Measurements from ENCODE around the gene SNRNP48. TPM values are rescaled to one million over a fixed set of nuclear protein-coding genes. Genes with fewer than 3 reads are reported as not detected.

The SNRNP48 gene
- total and polyA plus RNA-seq, 10 of the 15 experiments (the other 5 are each of a cell fraction or from before 2014, with no cell fraction given): 3.2 to 14.4 (median 8.9) TPM

DNA sequence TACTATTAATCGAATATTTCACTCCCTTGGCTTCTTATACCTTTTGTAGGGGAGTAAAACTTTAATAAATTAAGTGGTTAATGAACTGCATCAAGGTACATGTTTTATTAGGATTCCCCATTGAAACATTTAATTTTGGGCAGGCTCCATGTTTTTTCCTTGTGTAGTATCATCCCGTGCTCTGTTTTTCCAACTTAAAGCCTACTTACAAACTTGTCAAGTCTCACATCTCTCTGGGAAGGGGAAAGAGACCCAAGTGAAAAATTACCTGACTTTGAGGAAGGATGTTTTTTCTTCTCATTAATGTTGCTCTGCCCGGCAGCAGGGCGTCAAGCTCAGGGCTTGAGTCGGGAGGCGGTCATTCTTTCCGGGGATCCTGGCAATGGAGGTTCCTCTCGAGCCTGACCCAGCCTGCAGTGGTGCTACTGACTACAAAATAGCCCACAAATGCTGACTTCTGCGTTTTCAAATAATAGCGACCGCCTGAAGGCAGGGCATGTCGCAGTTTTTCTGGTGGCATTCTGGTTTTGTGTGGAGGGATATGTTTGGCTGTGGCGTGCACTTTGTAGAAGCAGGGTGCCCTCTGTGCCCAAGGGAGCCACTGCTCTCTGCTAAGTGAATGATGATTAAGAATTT lies 46.1 kb upstream of the SNRNP48 start:
- H3K27me3 ChIP-seq (replicated peaks in 1 of 2; ENCODE audit: control insufficient read depth in 2 of 2, insufficient read depth in 2 of 2, low read length in 1 of 2): peaks cover 13 to 21% of the 10 kb centered on the region in 2 experiments
- H2AFZ ChIP-seq (ENCODE audit: control insufficient read depth, low read depth, low read length): no peak overlapping the region
- no peak overlapping the region for H3K4me3 ChIP-seq
- 37% methylated on average over 13 of the region's 13 CpGs for WGBS (ENCODE audit: insufficient coverage, insufficient replicate concordance, low lambda C conversion rate, missing lambda C conversion rate)
- FAIRE-seq (no peak), ATAC-seq (no peak), DNase-seq (ENCODE audit: low read depth, low spot score) (no peak)
- intact Hi-C loops (cut with micrococcal nuclease; ENCODE audit: unreplicated experiment) (no loop called here), in situ Hi-C loops (cut with MboI) (no loop called here)
- no peak overlapping the region for H3K4me2 ChIP-seq (ENCODE audit: control insufficient read depth, insufficient read depth)
- H3K9ac ChIP-seq (ENCODE audit: control insufficient read depth, insufficient read depth, low read length): no peak overlapping the region
- no peaks in the 10 kb centered on the region for H3K79me2 ChIP-seq (ENCODE audit: control insufficient read depth, insufficient read depth, low read length)
- no peak overlapping the region for H3K27ac ChIP-seq (ENCODE audit: control insufficient read depth, insufficient read depth)
- no peaks in the 10 kb centered on the region for H3K4me1 ChIP-seq (ENCODE audit: control insufficient read depth, insufficient read depth, low read length)
- no TSS peak for BruUV-seq (replicated peaks)
- ChIA-PET SMC1A (ENCODE audit: uncharacterized antibody, unreplicated experiment) (no interaction called here), POLR2A (no interaction called here), CTCF (no interaction called here), RAD21 (ENCODE audit: unreplicated experiment) (no interaction called here)
- H3K36me3 ChIP-seq (ENCODE audit: control insufficient read depth in 2 of 2, insufficient read depth in 2 of 2, low read length in 1 of 2): no peaks in the 10 kb centered on the region
- H4K20me1 ChIP-seq (ENCODE audit: control insufficient read depth, insufficient read depth): no peaks in the 10 kb centered on the region
- H3K9me3 ChIP-seq (replicated peaks; ENCODE audit: control insufficient read depth, insufficient read depth, low read length): no peaks in the 10 kb centered on the region
- no peak for TF ChIP-seq E2F4 (IDR thresholded peaks at IDR 0.05; ENCODE audit: low read depth, low read length)
- no peak for TF ChIP-seq EGR1 (IDR thresholded peaks at IDR 0.05; ENCODE audit: borderline replicate concordance in 1 of 2, low read depth in 2 of 2, low read length in 2 of 2)
- no peak for TF ChIP-seq SUPT20H (IDR thresholded peaks at IDR 0.05; ENCODE audit: borderline replicate concordance, control insufficient read depth, low read depth, low read length)
- no peak for TF ChIP-seq POLR2AphosphoS5 (IDR thresholded peaks at IDR 0.05; ENCODE audit: low read length)
- no peak for TF ChIP-seq USF2 (IDR thresholded peaks at IDR 0.05; ENCODE audit: borderline replicate concordance, low read depth, low read length)
- TF ChIP-seq, protein P1, sequence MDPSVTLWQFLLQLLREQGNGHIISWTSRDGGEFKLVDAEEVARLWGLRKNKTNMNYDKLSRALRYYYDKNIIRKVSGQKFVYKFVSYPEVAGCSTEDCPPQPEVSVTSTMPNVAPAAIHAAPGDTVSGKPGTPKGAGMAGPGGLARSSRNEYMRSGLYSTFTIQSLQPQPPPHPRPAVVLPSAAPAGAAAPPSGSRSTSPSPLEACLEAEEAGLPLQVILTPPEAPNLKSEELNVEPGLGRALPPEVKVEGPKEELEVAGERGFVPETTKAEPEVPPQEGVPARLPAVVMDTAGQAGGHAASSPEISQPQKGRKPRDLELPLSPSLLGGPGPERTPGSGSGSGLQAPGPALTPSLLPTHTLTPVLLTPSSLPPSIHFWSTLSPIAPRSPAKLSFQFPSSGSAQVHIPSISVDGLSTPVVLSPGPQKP (IDR thresholded peaks at IDR 0.05; ENCODE audit: low read depth, low read length): no peak
